Keratinocyte (primary cell): ENCODE data around the gene MYH9.
"Not testable (repeated sequence)": the region's sequence is repeated elsewhere in the genome, so short reads cannot be mapped to it uniquely, and the experiment has no call there.

Experiments used
- CTCF ChIP-seq, 3 experiments: IDR thresholded peaks in 1 of 3; conservative IDR thresholded peaks in 1 of 3; optimal IDR thresholded peaks in 1 of 3; 2 replicates in 2 of 3; 3 replicates in 1 of 3; pipeline versions ENCODE3 to v1.5.1; 2011; ENCODE audit warnings: low read length in 3 of 3, mild to moderate bottlenecking in 3 of 3, moderate library complexity in 2 of 3, control low read depth in 1 of 3, inconsistent platforms in 1 of 3; ENCODE audit not compliant: insufficient read depth in 2 of 3; ENCODE audit errors: extremely low read depth in 1 of 3
- EZH2 ChIP-seq: IDR thresholded peaks from one replicate; pipeline ENCODE4 v1.6.1; 2012; ENCODE audit warnings: inconsistent platforms, mild to moderate bottlenecking, low read length, moderate library complexity

- not testable (repeated sequence) for TF ChIP-seq CTCF (optimal IDR thresholded peaks at IDR 0.05 in 1 of 3, IDR thresholded peaks at IDR 0.05 in 1 of 3, conservative IDR thresholded peaks at IDR 0.05 in 1 of 3; ENCODE audit: extremely low read depth in 1 of 3, insufficient read depth in 2 of 3, low read length in 3 of 3); EZH2
Observed at GRCh38 chr22:36262307-36262706, 125.5 kb downstream of the MYH9 start.
